H9 (cell line): Measurements from ENCODE around the gene ABCA13. TPM values are rescaled to one million over a fixed set of nuclear protein-coding genes. Genes with fewer than 3 reads are reported as not detected.

Experiments used
- DNase-seq: peaks from one replicate; pipeline ENCODE4 v3.0.0-alpha.2; 2017
- H2AFZ ChIP-seq: one replicate; pipeline ENCODE4 v1.6.1; 2013; ENCODE audit warnings: mild to moderate bottlenecking, low read length, control low read depth, moderate library complexity
- H2AK5ac ChIP-seq: 2 replicates; pipeline ENCODE4 v1.6.1; 2013; ENCODE audit warnings: low read length, control low read depth, mixed read lengths; ENCODE audit not compliant: insufficient read length
- H2BK120ac ChIP-seq: one replicate; pipeline ENCODE4 v1.6.1; 2013; ENCODE audit warnings: low read depth, mild to moderate bottlenecking, low read length, control low read depth, inconsistent platforms; ENCODE audit not compliant: poor library complexity, severe bottlenecking
- H2BK12ac ChIP-seq: 2 replicates; pipeline ENCODE4 v1.6.1; 2013; ENCODE audit warnings: low read length, control low read depth, mixed read lengths, low read depth; ENCODE audit not compliant: insufficient read length
- H2BK15ac ChIP-seq: 2 replicates; pipeline ENCODE4 v1.6.1; 2013; ENCODE audit warnings: low read depth, low read length, control low read depth
- H2BK20ac ChIP-seq: one replicate; pipeline ENCODE4 v1.6.1; 2013; ENCODE audit warnings: low read depth, mild to moderate bottlenecking, low read length, control low read depth, inconsistent platforms; ENCODE audit not compliant: poor library complexity, severe bottlenecking
- H2BK5ac ChIP-seq: 2 replicates; pipeline ENCODE4 v1.6.1; 2013; ENCODE audit warnings: low read length, control low read depth, mixed read lengths; ENCODE audit not compliant: insufficient read length
- H3K14ac ChIP-seq: 2 replicates; pipeline ENCODE4 v1.6.1; 2013; ENCODE audit warnings: low read length, control low read depth; ENCODE audit not compliant: insufficient read depth
- H3K18ac ChIP-seq: 2 replicates; pipeline ENCODE4 v1.6.1; 2013; ENCODE audit warnings: low read depth, mild to moderate bottlenecking, mixed read lengths, low read length, control low read depth; ENCODE audit not compliant: insufficient read length
- H3K23ac ChIP-seq: 2 replicates; pipeline ENCODE4 v1.6.1; 2013; ENCODE audit warnings: low read length, control low read depth, mixed read lengths, low read depth; ENCODE audit not compliant: insufficient read length
- H3K23me2 ChIP-seq: 2 replicates; pipeline ENCODE4 v1.6.1; 2013; ENCODE audit warnings: low read depth, mild to moderate bottlenecking, mixed read lengths, low read length, control low read depth; ENCODE audit not compliant: insufficient read length, poor library complexity, severe bottlenecking
- H3K27ac ChIP-seq: 2 replicates; pipeline ENCODE4 v1.5.1; 2013; ENCODE audit warnings: low read length, control low read depth, mixed read lengths, low read depth; ENCODE audit not compliant: insufficient read length
- H3K27me3 ChIP-seq: 2 replicates; pipeline ENCODE4 v1.6.1; 2013; ENCODE audit warnings: low read length, control low read depth, inconsistent platforms; ENCODE audit not compliant: insufficient read depth
- H3K4ac ChIP-seq: 2 replicates; pipeline ENCODE4 v1.6.1; 2013; ENCODE audit warnings: low read depth, mild to moderate bottlenecking, control low read depth, inconsistent platforms, low read length, moderate library complexity
- H3K4me1 ChIP-seq: 2 replicates; pipeline ENCODE4 v1.6.1; 2013; ENCODE audit warnings: low read length, control low read depth, inconsistent platforms; ENCODE audit not compliant: insufficient read depth
- H3K4me2 ChIP-seq: 2 replicates; pipeline ENCODE4 v1.6.1; 2013; ENCODE audit warnings: low read length, control low read depth, mixed read lengths; ENCODE audit not compliant: insufficient read length, insufficient read depth
- H3K56ac ChIP-seq: 2 replicates; pipeline ENCODE4 v1.6.1; 2013; ENCODE audit warnings: low read depth, mild to moderate bottlenecking, mixed read lengths, low read length, control low read depth; ENCODE audit not compliant: insufficient read length
- H3K79me1 ChIP-seq: 2 replicates; pipeline ENCODE4 v1.6.1; 2013; ENCODE audit warnings: low read depth, mild to moderate bottlenecking, moderate library complexity, low read length, control low read depth, inconsistent platforms; ENCODE audit not compliant: insufficient read depth, poor library complexity, severe bottlenecking
- H3K79me2 ChIP-seq: 2 replicates; pipeline ENCODE4 v1.6.1; 2013; ENCODE audit warnings: low read length, control low read depth, inconsistent platforms; ENCODE audit not compliant: insufficient read depth
- H3K9ac ChIP-seq: 2 replicates; pipeline ENCODE4 v1.6.1; 2013; ENCODE audit warnings: low read length, control low read depth, mixed read lengths; ENCODE audit not compliant: insufficient read length; ENCODE audit errors: extremely low read depth
- H3K9me3 ChIP-seq: one replicate; pipeline ENCODE4 v1.6.1; 2013; ENCODE audit warnings: low read depth, low read length, inconsistent platforms; ENCODE audit not compliant: control insufficient read depth
- H3T11ph ChIP-seq: one replicate; pipeline ENCODE4 v1.6.1; 2013; ENCODE audit warnings: mild to moderate bottlenecking, low read length, control low read depth, inconsistent platforms
- H4K20me1 ChIP-seq: one replicate; pipeline ENCODE4 v1.6.1; 2013; ENCODE audit not compliant: control insufficient read depth, insufficient read length, insufficient read depth
- H4K5ac ChIP-seq: 2 replicates; pipeline ENCODE4 v1.6.1; 2013; ENCODE audit warnings: low read depth, mild to moderate bottlenecking, mixed read lengths, low read length, control low read depth; ENCODE audit not compliant: insufficient read length
- H4K8ac ChIP-seq: replicated peaks from 2 replicates; pipeline ENCODE4 v1.6.1; 2013; ENCODE audit warnings: low read length, control low read depth, mixed read lengths, low read depth; ENCODE audit not compliant: insufficient read length
- H4K91ac ChIP-seq: 2 replicates; pipeline ENCODE4 v1.6.1; 2013; ENCODE audit warnings: low read depth, mild to moderate bottlenecking, moderate library complexity, mixed read lengths, low read length, control low read depth; ENCODE audit not compliant: insufficient read length
- H3K27ac Mint-ChIP-seq, 3 experiments: 2 replicates in 2 of 3; 3 replicates in 1 of 3; pipeline ENCODE4 v1.8.0; 2020 to 2021; ENCODE audit warnings: mixed read lengths in 3 of 3, mild to moderate bottlenecking in 1 of 3, moderate library complexity in 1 of 3
- H3K27me3 Mint-ChIP-seq: 2 replicates; pipeline ENCODE4 v1.8.0; 2021; ENCODE audit warnings: low read depth, mild to moderate bottlenecking, moderate library complexity, mixed read lengths
- H3K36me3 Mint-ChIP-seq, 3 experiments: 2 replicates in 2 of 3; 3 replicates in 1 of 3; pipeline ENCODE4 v1.8.0; 2020 to 2021; ENCODE audit warnings: low read depth in 3 of 3, mixed read lengths in 3 of 3; ENCODE audit not compliant: insufficient read depth in 1 of 3
- H3K4me1 Mint-ChIP-seq, 2 experiments: 2 replicates each; pipeline ENCODE4 v1.8.0; 2020; ENCODE audit warnings: mixed read lengths in 2 of 2
- H3K4me3 Mint-ChIP-seq, 2 experiments: 2 replicates in 1 of 2; 3 replicates in 1 of 2; pipeline ENCODE4 v1.8.0; 2020 to 2021; ENCODE audit warnings: mild to moderate bottlenecking in 2 of 2, mixed read lengths in 2 of 2, moderate library complexity in 1 of 2
- H3K9me3 Mint-ChIP-seq, 2 experiments: 2 replicates in 1 of 2; 3 replicates in 1 of 2; pipeline ENCODE4 v1.8.0; 2020; ENCODE audit warnings: mild to moderate bottlenecking in 2 of 2, mixed read lengths in 2 of 2, moderate library complexity in 1 of 2
- CTCF ChIP-seq: fragments of 200-600 bp; sonication (generic); conservative IDR thresholded peaks from 3 replicates; pipeline ENCODE4 v1.8.0; 2021; ENCODE audit warnings: antibody characterized with exemption, mild to moderate bottlenecking
- WGBS: extraction: QIAGEN DNeasy Blood & Tissue Kit; methylation state at CpG from one replicate; pipeline ENCODE4 v1.1.7; 2013; ENCODE audit warnings: missing lambda C conversion rate, low lambda C conversion rate, mixed read lengths; ENCODE audit not compliant: insufficient read length; ENCODE audit errors: extremely low coverage; 5-methylcytosine and 5-hydroxymethylcytosine counted together
- total RNA-seq: library from RNA; stranded (reverse); gene quantifications from 2 replicates; pipeline ENCODE4 v1.2.1, GENCODE V29; 2021

ABCA13 gene
- total RNA-seq, 1 experiment from 2014 or later, result 0.11 TPM

- H2BK5ac ChIP-seq, result no peak overlapping the region
- H3K4me2 ChIP-seq, result no peak overlapping the region
- Mint-ChIP-seq H3K4me3 (no peak overlapping the region), H3K4me1 (no peaks in the 10 kb centered on the region), H3K9me3 (no peaks in the 10 kb centered on the region; a peak in 1 of 5 replicates), H3K36me3 (no peaks in the 10 kb centered on the region), H3K27ac (no peak overlapping the region), H3K27me3 (no peaks in the 10 kb centered on the region)
- no peak overlapping the region for H2BK20ac ChIP-seq
- H4K20me1 ChIP-seq, result no peaks in the 10 kb centered on the region
- H3K79me1 ChIP-seq, result no peaks in the 10 kb centered on the region
- no peak for TF ChIP-seq CTCF
- no peak overlapping the region for H4K91ac ChIP-seq
- H2AK5ac ChIP-seq, result no peak overlapping the region
- H3K4ac ChIP-seq, result no peak overlapping the region
- H3K9me3 ChIP-seq, result no peaks in the 10 kb centered on the region
- no peak overlapping the region for H3T11ph ChIP-seq
- no peak overlapping the region for H3K23ac ChIP-seq
- no peaks in the 10 kb centered on the region for H3K27me3 ChIP-seq
- H3K18ac ChIP-seq, result no peak overlapping the region
- DNase-seq, result no peak
- no peak overlapping the region for H2BK120ac ChIP-seq
- no peak overlapping the region for H2BK12ac ChIP-seq
- no CpG with 5 or more reads among the region's 4 CpGs for WGBS
- H4K8ac ChIP-seq, result no peak overlapping the region
- no peak overlapping the region for H4K5ac ChIP-seq
- no peaks in the 10 kb centered on the region for H3K79me2 ChIP-seq
- H3K14ac ChIP-seq, result no peak overlapping the region
- H2AFZ ChIP-seq, result no peak overlapping the region
- no peaks in the 10 kb centered on the region for H3K4me1 ChIP-seq
- H3K23me2 ChIP-seq, result no peaks in the 10 kb centered on the region
- no peak overlapping the region for H2BK15ac ChIP-seq
- H3K27ac ChIP-seq, result no peak overlapping the region
- H3K56ac ChIP-seq, result no peak overlapping the region
- H3K9ac ChIP-seq, result no peak overlapping the region
Observed at GRCh38 chr7:48502021-48502420, 330.8 kb downstream of the ABCA13 start.
